ENCODE results near the gene RAVER2. TPM values are rescaled to one million over a fixed set of nuclear protein-coding genes. Genes with fewer than 3 reads are reported as not detected.

The RAVER2 gene
- total and polyA plus RNA-seq, 10 of the 15 experiments (the other 5 are each of a cell fraction or from before 2014, with no cell fraction given), result 0.09 to 0.59 (median 0.41) TPM; not detected in 2

DNA sequence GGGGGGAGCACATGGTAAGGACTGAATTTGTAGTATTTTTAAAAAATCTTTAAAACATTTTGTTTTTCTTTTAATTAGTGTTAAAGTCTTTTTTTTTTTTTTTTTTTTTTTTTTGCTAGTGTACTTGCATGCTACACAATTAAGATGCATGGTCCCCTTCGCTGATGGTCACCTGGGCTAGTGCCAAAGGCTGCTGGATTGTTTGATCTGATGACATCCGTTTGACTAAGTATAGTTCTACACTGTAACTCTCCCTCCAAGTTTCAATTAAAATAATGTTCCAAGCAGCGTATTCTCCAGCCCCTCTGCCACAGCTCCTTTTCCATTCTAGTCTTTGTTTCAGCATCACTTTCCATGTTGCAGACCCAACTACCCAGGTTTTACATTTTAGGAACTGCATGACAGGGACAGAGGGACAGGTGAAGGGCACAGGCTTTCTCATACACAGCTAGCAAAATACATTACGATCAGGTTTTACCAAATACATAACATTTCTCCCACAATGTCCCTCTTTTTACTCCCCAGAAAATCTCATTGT, 852 bp upstream of the RAVER2 start:
- DNase-seq (ENCODE audit: low read depth, low spot score), result no peak
- in situ Hi-C loops (cut with MboI), result no loop called here
- no peaks in the 10 kb centered on the region for H4K20me1 ChIP-seq (ENCODE audit: control insufficient read depth, insufficient read depth)
- no peaks in the 10 kb centered on the region for H3K9me3 ChIP-seq (replicated peaks; ENCODE audit: control insufficient read depth, insufficient read depth, low read length)
- H3K79me2 ChIP-seq (ENCODE audit: control insufficient read depth, insufficient read depth, low read length), result no peaks in the 10 kb centered on the region
- ChIA-PET CTCF (no interaction called here), POLR2A (no interaction called here), RAD21 (ENCODE audit: unreplicated experiment) (no interaction called here), SMC1A (ENCODE audit: uncharacterized antibody, unreplicated experiment) (no interaction called here)
- peak overlapping the region; percentile 80 for H3K4me3 ChIP-seq
- no peak overlapping the region for H3K9ac ChIP-seq (ENCODE audit: control insufficient read depth, insufficient read depth, low read length)
- WGBS (ENCODE audit: insufficient coverage, insufficient replicate concordance, low lambda C conversion rate, missing lambda C conversion rate), result 27% methylated on average over 4 of the region's 4 CpGs
- no peak for ATAC-seq
- H3K4me1 ChIP-seq (ENCODE audit: control insufficient read depth, insufficient read depth, low read length), result no peaks in the 10 kb centered on the region
- H3K4me2 ChIP-seq (ENCODE audit: control insufficient read depth, insufficient read depth), result peak overlapping the region; percentile 74
- H3K36me3 ChIP-seq (ENCODE audit: control insufficient read depth in 2 of 2, insufficient read depth in 2 of 2, low read length in 1 of 2), result no peaks in the 10 kb centered on the region
- no peak overlapping the region for H3K27ac ChIP-seq (ENCODE audit: control insufficient read depth, insufficient read depth)
- H3K27me3 ChIP-seq (replicated peaks in 1 of 2; ENCODE audit: control insufficient read depth in 2 of 2, insufficient read depth in 2 of 2, low read length in 1 of 2), result peaks cover 2 to 11% of the 10 kb centered on the region in 2 experiments; a peak in 3 of 4 replicates
- intact Hi-C loops (cut with micrococcal nuclease; ENCODE audit: unreplicated experiment), result no loop called here
- FAIRE-seq, result no peak
- BruUV-seq (replicated peaks), result no TSS peak
- H2AFZ ChIP-seq (ENCODE audit: control insufficient read depth, low read depth, low read length), result no peak overlapping the region
- TF ChIP-seq GABPA (IDR thresholded peaks at IDR 0.05; ENCODE audit: low read depth), result no peak
- no peak for TF ChIP-seq NBN (IDR thresholded peaks at IDR 0.05)
- TF ChIP-seq, protein P1, sequence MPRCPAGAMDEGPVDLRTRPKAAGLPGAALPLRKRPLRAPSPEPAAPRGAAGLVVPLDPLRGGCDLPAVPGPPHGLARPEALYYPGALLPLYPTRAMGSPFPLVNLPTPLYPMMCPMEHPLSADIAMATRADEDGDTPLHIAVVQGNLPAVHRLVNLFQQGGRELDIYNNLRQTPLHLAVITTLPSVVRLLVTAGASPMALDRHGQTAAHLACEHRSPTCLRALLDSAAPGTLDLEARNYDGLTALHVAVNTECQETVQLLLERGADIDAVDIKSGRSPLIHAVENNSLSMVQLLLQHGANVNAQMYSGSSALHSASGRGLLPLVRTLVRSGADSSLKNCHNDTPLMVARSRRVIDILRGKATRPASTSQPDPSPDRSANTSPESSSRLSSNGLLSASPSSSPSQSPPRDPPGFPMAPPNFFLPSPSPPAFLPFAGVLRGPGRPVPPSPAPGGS (IDR thresholded peaks at IDR 0.05; ENCODE audit: borderline replicate concordance, insufficient read depth, low read depth, low read length, poor library complexity, severe bottlenecking), result no peak
- TF ChIP-seq RB1 (IDR thresholded peaks at IDR 0.05; ENCODE audit: borderline replicate concordance), result no peak
- TF ChIP-seq ZNF384 (IDR thresholded peaks at IDR 0.05; ENCODE audit: borderline replicate concordance, low read depth, low read length), result no peak
- TF ChIP-seq CEBPB (IDR thresholded peaks at IDR 0.05; ENCODE audit: borderline replicate concordance in 1 of 2, low read depth in 2 of 2, low read length in 2 of 2), result no peak
- TF ChIP-seq ZSCAN29 (IDR thresholded peaks at IDR 0.05), result no peak
- TF ChIP-seq CREB1 (IDR thresholded peaks at IDR 0.05; ENCODE audit: low read depth), result no peak
- no peak for TF ChIP-seq BRCA1 (IDR thresholded peaks at IDR 0.05; ENCODE audit: low read depth, low read length)
- TF ChIP-seq NKRF (conservative IDR thresholded peaks at IDR 0.05), result no peak
- no peak for TF ChIP-seq HDGF (IDR thresholded peaks at IDR 0.05)
- TF ChIP-seq CBFB (IDR thresholded peaks at IDR 0.05; ENCODE audit: low read depth), result no peak
- TF ChIP-seq, protein P2, sequence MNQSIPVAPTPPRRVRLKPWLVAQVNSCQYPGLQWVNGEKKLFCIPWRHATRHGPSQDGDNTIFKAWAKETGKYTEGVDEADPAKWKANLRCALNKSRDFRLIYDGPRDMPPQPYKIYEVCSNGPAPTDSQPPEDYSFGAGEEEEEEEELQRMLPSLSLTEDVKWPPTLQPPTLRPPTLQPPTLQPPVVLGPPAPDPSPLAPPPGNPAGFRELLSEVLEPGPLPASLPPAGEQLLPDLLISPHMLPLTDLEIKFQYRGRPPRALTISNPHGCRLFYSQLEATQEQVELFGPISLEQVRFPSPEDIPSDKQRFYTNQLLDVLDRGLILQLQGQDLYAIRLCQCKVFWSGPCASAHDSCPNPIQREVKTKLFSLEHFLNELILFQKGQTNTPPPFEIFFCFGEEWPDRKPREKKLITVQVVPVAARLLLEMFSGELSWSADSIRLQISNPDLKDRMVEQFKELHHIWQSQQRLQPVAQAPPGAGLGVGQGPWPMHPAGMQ (IDR thresholded peaks at IDR 0.05; ENCODE audit: borderline replicate concordance), result no peak
- TF ChIP-seq PAX5 (IDR thresholded peaks at IDR 0.05; ENCODE audit: borderline replicate concordance, low read depth, low read length), result no peak
- no peak for TF ChIP-seq CHD1 (IDR thresholded peaks at IDR 0.05; ENCODE audit: low read depth, low read length)
- no peak for TF ChIP-seq SUPT20H (IDR thresholded peaks at IDR 0.05; ENCODE audit: borderline replicate concordance, control insufficient read depth, low read depth, low read length)
- TF ChIP-seq, protein P3, sequence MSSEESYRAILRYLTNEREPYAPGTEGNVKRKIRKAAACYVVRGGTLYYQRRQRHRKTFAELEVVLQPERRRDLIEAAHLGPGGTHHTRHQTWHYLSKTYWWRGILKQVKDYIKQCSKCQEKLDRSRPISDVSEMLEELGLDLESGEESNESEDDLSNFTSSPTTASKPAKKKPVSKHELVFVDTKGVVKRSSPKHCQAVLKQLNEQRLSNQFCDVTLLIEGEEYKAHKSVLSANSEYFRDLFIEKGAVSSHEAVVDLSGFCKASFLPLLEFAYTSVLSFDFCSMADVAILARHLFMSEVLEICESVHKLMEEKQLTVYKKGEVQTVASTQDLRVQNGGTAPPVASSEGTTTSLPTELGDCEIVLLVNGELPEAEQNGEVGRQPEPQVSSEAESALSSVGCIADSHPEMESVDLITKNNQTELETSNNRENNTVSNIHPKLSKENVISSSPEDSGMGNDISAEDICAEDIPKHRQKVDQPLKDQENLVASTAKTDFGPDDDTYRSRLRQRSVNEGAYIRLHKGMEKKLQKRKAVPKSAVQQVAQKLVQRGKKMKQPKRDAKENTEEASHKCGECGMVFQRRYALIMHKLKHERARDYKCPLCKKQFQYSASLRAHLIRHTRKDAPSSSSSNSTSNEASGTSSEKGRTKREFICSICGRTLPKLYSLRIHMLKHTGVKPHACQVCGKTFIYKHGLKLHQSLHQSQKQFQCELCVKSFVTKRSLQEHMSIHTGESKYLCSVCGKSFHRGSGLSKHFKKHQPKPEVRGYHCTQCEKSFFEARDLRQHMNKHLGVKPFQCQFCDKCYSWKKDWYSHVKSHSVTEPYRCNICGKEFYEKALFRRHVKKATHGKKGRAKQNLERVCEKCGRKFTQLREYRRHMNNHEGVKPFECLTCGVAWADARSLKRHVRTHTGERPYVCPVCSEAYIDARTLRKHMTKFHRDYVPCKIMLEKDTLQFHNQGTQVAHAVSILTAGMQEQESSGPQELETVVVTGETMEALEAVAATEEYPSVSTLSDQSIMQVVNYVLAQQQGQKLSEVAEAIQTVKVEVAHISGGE (CRISPR knock-in tag; IDR thresholded peaks at IDR 0.05), result no peak

All from GM12878 (cell line).